Measurements from ENCODE around the gene EDRF1.
A peak's percentile ranks its signal among the peaks of the same experiment; 100 is the strongest.

DNA sequence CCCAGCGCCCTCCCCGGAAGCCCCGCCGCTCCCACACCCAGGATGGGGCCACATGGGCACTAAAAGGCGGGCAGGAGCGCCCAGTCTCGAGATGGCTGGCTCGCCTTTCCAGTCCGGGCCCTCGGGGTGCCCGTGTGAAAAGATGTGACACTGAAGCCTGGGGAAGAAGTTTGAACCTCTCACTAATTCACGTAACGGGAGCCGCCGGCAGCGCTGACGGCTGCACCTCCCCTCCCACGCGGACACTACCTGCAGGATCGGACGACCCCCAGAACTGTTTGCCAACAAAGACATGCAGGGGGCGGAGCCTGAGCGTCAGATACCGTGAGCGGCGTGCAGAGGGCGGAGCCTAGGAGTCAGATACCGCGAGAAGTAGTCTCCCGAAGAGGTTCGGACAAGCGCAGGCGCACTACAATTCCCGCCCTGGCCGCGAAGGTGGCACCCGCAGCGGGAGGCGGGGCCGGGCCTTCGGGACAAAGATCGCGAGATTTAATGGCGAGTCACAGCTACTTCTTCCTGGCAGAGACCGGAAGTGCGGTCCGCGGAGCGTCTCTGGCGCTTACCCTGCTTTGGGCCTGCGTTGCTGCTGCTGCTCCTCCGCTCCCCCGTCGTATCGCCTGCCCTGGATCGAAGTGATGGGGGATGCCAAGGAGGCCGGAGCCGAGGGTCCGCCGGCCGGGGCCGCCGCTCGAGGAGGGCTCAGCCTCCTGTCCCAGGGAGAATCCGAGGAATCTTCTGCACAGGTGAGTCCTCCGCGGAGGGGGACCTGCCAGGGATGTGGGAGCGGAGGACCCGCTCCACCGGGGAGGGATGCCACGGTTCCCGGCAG lies at the start of gene EDRF1:
- TF ChIP-seq, protein P1, sequence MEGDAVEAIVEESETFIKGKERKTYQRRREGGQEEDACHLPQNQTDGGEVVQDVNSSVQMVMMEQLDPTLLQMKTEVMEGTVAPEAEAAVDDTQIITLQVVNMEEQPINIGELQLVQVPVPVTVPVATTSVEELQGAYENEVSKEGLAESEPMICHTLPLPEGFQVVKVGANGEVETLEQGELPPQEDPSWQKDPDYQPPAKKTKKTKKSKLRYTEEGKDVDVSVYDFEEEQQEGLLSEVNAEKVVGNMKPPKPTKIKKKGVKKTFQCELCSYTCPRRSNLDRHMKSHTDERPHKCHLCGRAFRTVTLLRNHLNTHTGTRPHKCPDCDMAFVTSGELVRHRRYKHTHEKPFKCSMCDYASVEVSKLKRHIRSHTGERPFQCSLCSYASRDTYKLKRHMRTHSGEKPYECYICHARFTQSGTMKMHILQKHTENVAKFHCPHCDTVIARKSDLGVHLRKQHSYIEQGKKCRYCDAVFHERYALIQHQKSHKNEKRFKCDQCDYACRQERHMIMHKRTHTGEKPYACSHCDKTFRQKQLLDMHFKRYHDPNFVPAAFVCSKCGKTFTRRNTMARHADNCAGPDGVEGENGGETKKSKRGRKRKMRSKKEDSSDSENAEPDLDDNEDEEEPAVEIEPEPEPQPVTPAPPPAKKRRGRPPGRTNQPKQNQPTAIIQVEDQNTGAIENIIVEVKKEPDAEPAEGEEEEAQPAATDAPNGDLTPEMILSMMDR (IDR thresholded peaks at IDR 0.05): no peak
- TF ChIP-seq POLR2A (IDR thresholded peaks at IDR 0.05): peak; percentile 89
